Caco-2 (cell line): ENCODE results near the gene BAHD1. TPM values are rescaled to one million over a fixed set of nuclear protein-coding genes. Genes with fewer than 3 reads are reported as not detected.
A peak's percentile ranks its signal among the peaks of the same experiment; 100 is the strongest.

Source experiments
- Bru-seq: library from RNA; stranded (reverse); fragments of 400-500 nt; gene quantifications from one replicate; lab custom pipeline; 2021; lab: Mats Ljungman, UMichigan
- BruChase-seq, 2 experiments: library from RNA; stranded (reverse); fragments of 400-500 nt; gene quantifications; one replicate each; lab custom pipeline; 2021; lab: Mats Ljungman, UMichigan
- BruUV-seq: library from RNA; stranded (reverse); fragments of 400-500 nt; replicated peaks from 2 replicates; lab custom pipeline; 2021; lab: Mats Ljungman, UMichigan
- CTCF ChIA-PET: fragments of 300-600 bp; sonication (Branson Sonifier 250); formaldehyde crosslinking; loops from one replicate; lab custom pipeline; 2022; ENCODE audit warnings: antibody characterized with exemption; lab: Charles Lee
- POLR2A ChIA-PET: fragments of 300-600 bp; sonication (Branson Sonifier 250); formaldehyde crosslinking; loops from one replicate; lab custom pipeline; 2022; ENCODE audit warnings: antibody characterized with exemption; lab: Charles Lee
- DNase-seq, 2 experiments: peaks; one replicate each; pipeline versions ENCODE4 v3.0.0 to v3.0.0-alpha.2; 2020 to 2022
- H3K27me3 ChIP-seq: replicated peaks from 2 replicates; pipeline ENCODE4 v1.6.0; 2011; ENCODE audit warnings: low read length; ENCODE audit not compliant: control insufficient read depth, insufficient read depth
- H3K36me3 ChIP-seq: 2 replicates; pipeline ENCODE4 v1.5.1; 2011; ENCODE audit warnings: low read length; ENCODE audit not compliant: control insufficient read depth, insufficient read depth
- H3K4me1 ChIP-seq: fragments of 250-450 bp; sonication (Bioruptor Pico); 2 replicates; pipeline ENCODE4 v1.5.1; 2020; ENCODE audit warnings: mild to moderate bottlenecking
- H3K4me3 ChIP-seq: 2 replicates; pipeline ENCODE4 v1.5.1; 2011; ENCODE audit warnings: low read depth, mild to moderate bottlenecking, control low read depth, low read length
- H3K9me3 ChIP-seq: fragments of 250-450 bp; sonication (Bioruptor Pico); 2 replicates; pipeline ENCODE4 v1.5.1; 2020; ENCODE audit warnings: mild to moderate bottlenecking, moderate library complexity
- H3K27ac Mint-ChIP-seq: one replicate; pipeline ENCODE4 v1.8.0; 2022; ENCODE audit warnings: mixed read lengths; ENCODE audit not compliant: unreplicated experiment
- H3K27me3 Mint-ChIP-seq: one replicate; pipeline ENCODE4 v1.8.0; 2022; ENCODE audit warnings: mixed read lengths; ENCODE audit not compliant: insufficient read depth, unreplicated experiment
- H3K36me3 Mint-ChIP-seq: one replicate; pipeline ENCODE4 v1.8.0; 2022; ENCODE audit warnings: mild to moderate bottlenecking, mixed read lengths; ENCODE audit not compliant: insufficient read depth, unreplicated experiment
- H3K4me1 Mint-ChIP-seq: one replicate; pipeline ENCODE4 v1.8.0; 2022; ENCODE audit warnings: low read depth, mixed read lengths; ENCODE audit not compliant: unreplicated experiment
- H3K4me3 Mint-ChIP-seq: one replicate; pipeline ENCODE4 v1.8.0; 2022; ENCODE audit warnings: mild to moderate bottlenecking, moderate library complexity, mixed read lengths; ENCODE audit not compliant: unreplicated experiment
- H3K9me3 Mint-ChIP-seq: one replicate; pipeline ENCODE4 v1.8.0; 2022; ENCODE audit warnings: mixed read lengths; ENCODE audit not compliant: unreplicated experiment
- CTCF ChIP-seq, 2 experiments: fragments of 200-600 bp in 1 of 2; IDR thresholded peaks; 1 replicate in 1 of 2; 2 replicates in 1 of 2; pipeline versions ENCODE4 v1.5.1 to v1.8.0; 2011 to 2022; ENCODE audit warnings: antibody characterized with exemption in 1 of 2, control low read depth in 1 of 2, inconsistent platforms in 1 of 2, low read depth in 1 of 2, low read length in 1 of 2, mild to moderate bottlenecking in 1 of 2, moderate library complexity in 1 of 2; ENCODE audit not compliant: insufficient read depth in 1 of 2, severe bottlenecking in 1 of 2, unreplicated experiment in 1 of 2
- intact Hi-C: fragments of 100-400 bp; cut with micrococcal nuclease; formaldehyde crosslinking; loops from one replicate; pipeline ENCODE4 v1.10.0; 2022; ENCODE audit not compliant: unreplicated experiment
- long read RNA-seq: library from polyadenylated mRNA; stranded (forward); transcript quantifications from one replicate; pipeline ENCODE4 v2.0.0, GENCODE V29; 2022
- total RNA-seq: library from RNA; stranded (reverse); gene quantifications from 2 replicates; pipeline ENCODE4 v1.2.3, GENCODE V29; 2022

BAHD1 gene
- total RNA-seq (25.9 and 28.1 TPM in 2 replicates), Bru-seq, nascent RNA (percentile 69 among the genes with signal in this experiment), BruChase-seq, experiment 1, labeled RNA remaining after a 2-hour chase (percentile 72 among the genes with signal in this experiment), BruChase-seq, experiment 2, labeled RNA remaining after a 6-hour chase (percentile 64 among the genes with signal in this experiment)
- long read RNA-seq, partial matches to known transcripts: 1 of 13 reads
- long read RNA-seq, other reads (novel, unspliced or antisense): 11 of 13 reads

GRCh38 chr15:40440743-40441564, at the start of gene BAHD1:
BAHD1 (plus strand) TSS chr15:40440953; CDS start chr15:40458465, 17,512 bp downstream.
- peaks cover 16% of the 10 kb centered on the region for H3K36me3 Mint-ChIP-seq
- H3K27ac Mint-ChIP-seq: peak within 1 kb of the TSS; percentile 75
- Histone ChIP-seq H3K36me3 (no peaks in the 10 kb centered on the region), H3K4me3 (peak within 1 kb of the TSS; percentile 67), H3K9me3 (no peaks in the 10 kb centered on the region), H3K4me1 (peaks cover 23% of the 10 kb centered on the region), H3K27me3 (no peaks in the 10 kb centered on the region)
- no TSS peak for BruUV-seq
- H3K4me3 Mint-ChIP-seq: peak within 1 kb of the TSS; percentile 94
- intact Hi-C loops: loop anchor here (1.0 kb wide), 1 partner anchor 29 kb away; the partner anchor contains the start of gene CHST14
- H3K27me3 Mint-ChIP-seq: no peaks in the 10 kb centered on the region
- H3K4me1 Mint-ChIP-seq: peaks cover 24% of the 10 kb centered on the region
- ChIA-PET CTCF (interaction anchor here (0.6 to 2.6 kb wide), 11 partner anchors 14 to 134 kb away, joined by 3 to 8 read pairs (median 3); partner anchors contain the start of genes CCDC32, CCDC9B, CHST14 and KNSTRN), POLR2A (interaction anchor here (0.5 to 1.4 kb wide), 6 partner anchors 11 to 1144 kb away, joined by 3 to 6 read pairs (median 4); partner anchors contain the start of gene CCDC32)
- peak; percentile 97 to 98 for DNase-seq
- no peaks in the 10 kb centered on the region for H3K9me3 Mint-ChIP-seq
- peak in 1 of 2 experiments; percentile 20 for TF ChIP-seq CTCF (IDR thresholded peaks at IDR 0.05; ENCODE audit: insufficient read depth in 1 of 2, low read depth in 1 of 2, low read length in 1 of 2, severe bottlenecking in 1 of 2, unreplicated experiment in 1 of 2)

GRCh38 chr15:40392986-40393948, 47.5 kb upstream of the BAHD1 start:
- Histone ChIP-seq H3K4me1 (no peaks in the 10 kb centered on the region), H3K4me3 (no peak overlapping the region), H3K36me3 (no peaks in the 10 kb centered on the region), H3K9me3 (no peaks in the 10 kb centered on the region), H3K27me3 (no peaks in the 10 kb centered on the region)
- H3K36me3 Mint-ChIP-seq: peaks cover 71% of the 10 kb centered on the region
- no peak overlapping the region for H3K4me3 Mint-ChIP-seq
- H3K27ac Mint-ChIP-seq: no peak overlapping the region
- intact Hi-C loops: no loop called here
- TSS peak; percentile 34 for BruUV-seq
- no peaks in the 10 kb centered on the region for H3K27me3 Mint-ChIP-seq
- no peaks in the 10 kb centered on the region for H3K9me3 Mint-ChIP-seq
- TF ChIP-seq CTCF (IDR thresholded peaks at IDR 0.05; ENCODE audit: insufficient read depth in 1 of 2, low read depth in 1 of 2, low read length in 1 of 2, severe bottlenecking in 1 of 2, unreplicated experiment in 1 of 2): no peak
- DNase-seq: no peak
- POLR2A ChIA-PET: no interaction called here
- CTCF ChIA-PET: no interaction called here
- no peaks in the 10 kb centered on the region for H3K4me1 Mint-ChIP-seq
